HG03103 (cell line): Measurements from ENCODE around the gene ADARB2.
"Not testable (repeated sequence)": the region's sequence is repeated elsewhere in the genome, so short reads cannot be mapped to it uniquely, and the experiment has no call there.

Experiments used
- ATAC-seq: cut with Tn5 transposase; IDR thresholded peaks from one replicate; pipeline ENCODE4 v1.9.1; 2021; ENCODE audit warnings: low read depth; ENCODE audit not compliant: unreplicated experiment

Gene ADARB2

GRCh38 chr10:1366811-1367425 is 370.4 kb downstream of the ADARB2 start:
- no peak for ATAC-seq

GRCh38 chr10:1366322-1366691 is 371.0 kb downstream of the ADARB2 start:
- ATAC-seq: no peak

- ATAC-seq: no peak
These were observed 371.6 kb downstream of the ADARB2 start for GRCh38 chr10:1365540-1366321.

GRCh38 chr10:1364151-1364910 is 373.0 kb downstream of the ADARB2 start:
- ATAC-seq: no peak

- no peak for ATAC-seq
These were observed 373.7 kb downstream of the ADARB2 start for GRCh38 chr10:1363446-1364121.

GRCh38 chr10:1362589-1363445 is 374.5 kb downstream of the ADARB2 start:
- no peak for ATAC-seq

- no peak for ATAC-seq
These were observed 375.8 kb downstream of the ADARB2 start for GRCh38 chr10:1361411-1362105.

- no peak for ATAC-seq
These were observed 376.7 kb downstream of the ADARB2 start for GRCh38 chr10:1360558-1361164.

GRCh38 chr10:1360011-1360557 is 377.2 kb downstream of the ADARB2 start:
- no peak for ATAC-seq

GRCh38 chr10:1359626-1359955 is 377.7 kb downstream of the ADARB2 start:
- ATAC-seq: no peak

GRCh38 chr10:1358860-1359625 is 378.3 kb downstream of the ADARB2 start:
- ATAC-seq: no peak

GRCh38 chr10:1358147-1358546 is 379.2 kb downstream of the ADARB2 start:
- no peak for ATAC-seq

GRCh38 chr10:1356349-1356748 is 381.0 kb downstream of the ADARB2 start:
- no peak for ATAC-seq

- ATAC-seq: no peak
These were observed 382.3 kb downstream of the ADARB2 start for GRCh38 chr10:1354809-1355710.

GRCh38 chr10:1352296-1352695 is 385.0 kb downstream of the ADARB2 start:
- ATAC-seq: not testable (repeated sequence)

- ATAC-seq: no peak
These were observed 388.6 kb downstream of the ADARB2 start for GRCh38 chr10:1348773-1349050.

GRCh38 chr10:1347962-1348772 is 389.2 kb downstream of the ADARB2 start:
- no peak for ATAC-seq
